Inflammatory macrophage treated with lipopolysaccharide for 4 hours (primary cell): Measurements from ENCODE around the gene MTMR10.

Experiments used
- DNase-seq: peaks from one replicate; pipeline ENCODE4 v3.0.0-alpha.2; 2020

Gene MTMR10

GRCh38 chr15:30956216-30957124 lies 35.0 kb downstream of the MTMR10 start:
- no peak for DNase-seq

GRCh38 chr15:30954674-30955073 lies 36.8 kb downstream of the MTMR10 start:
- DNase-seq: no peak

DNA sequence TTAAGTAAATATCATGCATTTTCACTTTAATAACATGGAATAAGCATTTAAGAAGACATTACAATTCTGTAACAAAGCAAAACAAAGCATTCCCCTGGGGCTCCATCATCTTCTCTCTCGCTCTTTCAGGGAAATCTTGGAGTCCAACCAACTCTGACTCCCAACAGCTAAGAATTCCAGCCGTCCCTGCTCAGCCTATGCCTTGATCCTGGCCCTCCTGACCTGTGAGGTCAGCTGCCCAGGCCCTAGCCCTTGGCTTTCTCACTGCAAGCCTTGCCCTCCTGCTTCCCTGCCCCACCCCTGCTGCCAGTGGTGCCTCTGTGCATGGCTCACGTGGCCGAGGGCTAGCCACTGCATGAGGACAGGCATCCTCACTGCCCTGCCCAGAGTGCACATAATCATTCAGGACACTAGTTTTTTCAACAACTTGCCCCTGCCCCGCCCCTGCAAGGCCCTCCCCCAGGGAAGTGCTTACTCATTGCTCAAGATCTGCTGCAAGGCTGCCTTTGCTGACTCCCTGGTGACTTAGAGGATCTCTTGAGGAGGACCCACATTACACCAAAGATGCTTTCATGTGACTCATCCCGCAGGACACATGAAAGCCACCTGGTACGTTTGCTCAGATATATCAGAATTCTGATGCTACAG lies 37.6 kb downstream of the MTMR10 start:
- DNase-seq: peak; percentile 16

GRCh38 chr15:30953183-30953582 lies 38.2 kb downstream of the MTMR10 start:
- no peak for DNase-seq

DNA sequence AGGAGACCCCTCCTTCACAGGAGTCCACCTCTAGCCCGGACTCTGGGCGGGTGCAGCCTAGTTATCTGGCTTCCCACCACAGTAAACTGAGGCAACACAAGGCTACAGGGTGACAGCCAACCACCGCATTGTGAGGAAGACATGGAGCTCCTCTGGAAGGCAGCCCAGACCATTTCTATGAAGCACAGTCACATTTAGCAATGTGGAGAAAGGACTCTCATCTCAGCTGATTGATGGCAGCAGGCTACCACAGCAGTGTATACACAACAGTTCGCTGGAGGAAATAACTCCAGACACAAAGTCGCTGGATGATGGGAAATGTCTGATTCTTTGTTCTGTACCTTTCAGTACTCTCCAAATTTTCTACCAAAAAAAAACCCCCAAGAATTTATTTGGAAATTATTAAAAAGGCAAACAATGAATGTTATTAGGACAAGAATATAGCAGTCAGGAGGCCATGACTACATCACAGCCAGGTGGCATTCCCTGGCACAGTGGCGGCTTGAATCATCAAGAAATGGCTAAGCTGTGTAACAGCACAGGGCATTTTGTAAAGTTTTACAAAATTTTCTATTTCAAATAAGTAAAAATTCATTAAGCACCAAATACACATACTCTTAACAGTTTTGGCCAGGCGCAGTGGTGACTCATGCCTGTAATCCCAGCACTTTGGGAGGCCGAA lies 47.6 kb downstream of the MTMR10 start:
- DNase-seq: no peak

GRCh38 chr15:30941520-30941919 lies 49.9 kb downstream of the MTMR10 start:
- no peak for DNase-seq

DNA sequence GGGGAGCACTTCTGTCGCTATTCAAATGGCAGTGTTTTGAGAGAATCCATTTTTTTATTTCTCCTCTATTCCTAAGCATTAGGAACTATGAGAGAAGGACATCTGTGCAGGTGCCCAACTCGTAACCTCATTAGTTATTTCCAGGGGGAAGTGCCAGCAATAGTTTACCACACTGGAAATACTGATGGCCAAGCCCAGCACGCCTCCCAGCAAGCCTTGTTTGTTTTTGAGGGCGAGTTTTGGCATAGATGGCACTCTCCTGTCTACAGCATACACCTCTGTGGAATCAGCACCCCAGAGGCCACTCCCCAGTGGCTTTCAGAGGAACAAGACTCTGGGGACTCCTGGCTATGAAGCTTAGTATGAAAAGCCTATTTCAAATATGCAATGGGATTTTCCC lies 51.1 kb downstream of the MTMR10 start:
- no peak for DNase-seq

GRCh38 chr15:30939161-30939560 lies 52.3 kb downstream of the MTMR10 start:
- DNase-seq: no peak

- DNase-seq: no peak
Measured at GRCh38 chr15:30933293-30933692, 58.1 kb downstream of the MTMR10 start.

DNA sequence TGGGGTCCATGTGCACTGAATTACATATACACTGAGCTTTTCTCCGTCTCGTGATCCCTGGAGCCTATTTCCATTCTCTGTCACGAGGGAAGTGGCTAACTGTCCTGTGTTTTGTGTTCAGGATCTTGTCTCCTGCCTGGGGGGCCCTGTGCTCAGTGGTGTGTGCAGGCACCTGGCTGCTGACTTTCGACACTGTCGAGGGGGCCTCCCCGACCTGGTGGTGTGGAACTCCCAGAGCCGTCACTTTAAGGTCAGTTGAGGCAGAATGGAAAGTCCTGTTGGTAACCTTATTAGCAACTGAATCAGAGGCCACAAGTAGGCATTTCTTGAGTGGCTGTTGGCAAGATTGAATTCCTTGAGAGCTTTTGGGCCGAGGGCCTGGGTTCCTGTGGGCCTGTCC lies 61.0 kb downstream of the MTMR10 start:
- DNase-seq: no peak

DNA sequence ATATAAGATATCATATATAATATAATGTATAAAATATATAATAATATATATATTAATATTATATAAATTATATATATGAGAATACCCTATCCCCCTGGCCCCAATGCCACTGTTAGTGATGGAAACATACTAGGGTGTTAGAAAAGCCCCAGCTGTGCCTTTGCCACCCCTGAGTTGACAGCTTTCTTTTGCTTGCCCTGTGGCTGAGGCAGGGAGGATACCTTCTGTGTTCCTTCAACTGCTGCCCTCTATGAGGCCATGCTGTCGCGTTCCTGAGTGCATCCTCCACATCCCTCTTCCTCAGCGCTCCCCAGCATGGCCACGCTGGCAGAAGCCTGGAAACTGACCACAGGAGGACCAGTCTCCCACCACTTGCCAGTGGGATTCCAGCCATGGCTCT lies 61.4 kb downstream of the MTMR10 start:
- no peak for DNase-seq

- no peak for DNase-seq
Measured at GRCh38 chr15:30929064-30929669, 62.3 kb downstream of the MTMR10 start.

- DNase-seq: no peak
Measured at GRCh38 chr15:30928076-30928475, 63.4 kb downstream of the MTMR10 start.

DNA sequence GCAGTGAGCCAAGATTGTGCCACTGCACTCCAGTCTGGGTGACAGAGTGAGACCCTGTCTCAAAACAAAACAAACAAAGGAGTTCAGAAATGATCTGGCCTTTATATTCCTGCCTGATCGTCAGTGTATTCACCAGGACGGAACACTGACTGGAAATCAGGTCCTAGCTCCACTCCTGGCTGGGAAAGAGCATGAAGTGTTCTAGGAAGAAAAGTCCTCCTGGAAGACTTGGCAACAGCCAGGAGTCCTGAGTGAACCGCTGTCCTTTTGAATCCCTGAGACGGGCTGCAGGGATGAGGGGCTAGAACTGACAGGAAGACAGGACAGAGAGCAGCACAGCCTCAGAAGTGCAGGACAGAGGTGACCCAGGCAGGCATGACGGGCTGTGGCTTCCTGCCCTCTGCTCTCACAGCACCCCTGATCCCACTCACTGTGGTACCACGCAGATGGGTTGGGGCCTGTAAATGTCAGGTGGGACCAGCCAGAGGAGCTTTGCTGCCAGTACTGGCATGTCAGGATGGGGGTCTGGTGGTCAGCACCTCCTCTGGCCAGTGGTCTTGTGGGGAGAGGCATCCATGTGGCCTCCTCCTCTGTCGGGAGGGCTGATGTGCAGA lies 64.2 kb downstream of the MTMR10 start:
- no peak for DNase-seq

- DNase-seq: no peak
Measured at GRCh38 chr15:30926161-30926560, 65.3 kb downstream of the MTMR10 start.

DNA sequence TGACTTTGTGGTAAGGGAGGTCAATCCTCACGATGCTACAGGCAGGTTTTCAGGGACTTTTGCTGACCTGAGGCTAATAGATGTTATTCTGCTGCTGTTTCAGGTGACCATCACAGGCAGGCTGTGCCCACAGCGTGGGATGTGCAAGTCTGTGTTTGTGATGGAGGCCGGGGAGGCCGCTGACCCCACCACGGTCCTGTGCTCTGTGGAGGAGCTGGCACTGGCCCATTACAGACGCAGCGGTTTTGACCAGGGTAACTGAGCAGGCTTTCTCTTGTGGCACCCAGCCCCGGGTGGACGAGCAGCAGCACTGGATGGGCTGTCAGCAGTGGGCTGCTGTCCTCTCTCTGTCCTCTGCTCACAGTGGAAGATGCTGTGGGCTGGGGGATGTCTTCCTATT lies 65.7 kb downstream of the MTMR10 start:
- DNase-seq: no peak

DNA sequence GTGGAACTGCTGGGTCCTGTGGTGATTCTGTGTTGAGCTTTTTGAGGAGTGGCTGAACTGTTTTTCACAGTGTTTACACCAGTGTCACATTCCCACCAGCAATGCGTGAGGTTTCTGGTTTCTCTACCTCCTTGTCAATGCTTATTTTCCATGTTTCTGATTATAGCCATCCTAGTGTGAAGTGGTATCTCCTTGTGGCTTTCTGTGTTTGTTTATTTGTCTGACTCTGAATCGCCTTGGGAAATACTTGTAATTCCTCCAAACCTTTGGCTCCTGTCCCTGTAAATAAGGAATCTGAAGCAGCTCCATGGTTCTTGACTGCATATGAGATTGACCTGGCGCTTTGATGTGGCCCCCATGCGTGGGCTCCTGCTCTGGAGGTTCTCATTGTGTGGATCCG lies 67.1 kb downstream of the MTMR10 start:
- no peak for DNase-seq

DNA sequence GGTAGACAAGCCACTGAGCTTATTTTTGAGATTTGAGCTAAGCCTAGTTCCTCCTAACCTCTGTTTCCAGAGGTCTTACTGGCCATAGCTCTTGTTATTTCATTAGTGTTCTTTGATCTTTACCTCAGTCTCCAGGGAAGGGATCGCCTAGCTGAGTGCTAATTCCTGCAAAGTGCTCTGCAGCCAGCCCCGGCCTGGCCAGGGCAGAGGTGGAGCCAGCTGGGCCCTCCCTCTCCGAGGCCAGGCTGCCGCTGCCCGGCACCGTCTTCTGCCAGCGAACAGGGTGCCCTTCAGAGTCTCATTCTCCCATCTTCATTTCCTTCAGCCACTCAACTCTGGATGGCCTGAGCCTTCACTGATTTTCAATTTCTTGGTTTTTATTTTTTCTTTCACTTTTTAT lies 68.0 kb downstream of the MTMR10 start:
- DNase-seq: no peak

DNA sequence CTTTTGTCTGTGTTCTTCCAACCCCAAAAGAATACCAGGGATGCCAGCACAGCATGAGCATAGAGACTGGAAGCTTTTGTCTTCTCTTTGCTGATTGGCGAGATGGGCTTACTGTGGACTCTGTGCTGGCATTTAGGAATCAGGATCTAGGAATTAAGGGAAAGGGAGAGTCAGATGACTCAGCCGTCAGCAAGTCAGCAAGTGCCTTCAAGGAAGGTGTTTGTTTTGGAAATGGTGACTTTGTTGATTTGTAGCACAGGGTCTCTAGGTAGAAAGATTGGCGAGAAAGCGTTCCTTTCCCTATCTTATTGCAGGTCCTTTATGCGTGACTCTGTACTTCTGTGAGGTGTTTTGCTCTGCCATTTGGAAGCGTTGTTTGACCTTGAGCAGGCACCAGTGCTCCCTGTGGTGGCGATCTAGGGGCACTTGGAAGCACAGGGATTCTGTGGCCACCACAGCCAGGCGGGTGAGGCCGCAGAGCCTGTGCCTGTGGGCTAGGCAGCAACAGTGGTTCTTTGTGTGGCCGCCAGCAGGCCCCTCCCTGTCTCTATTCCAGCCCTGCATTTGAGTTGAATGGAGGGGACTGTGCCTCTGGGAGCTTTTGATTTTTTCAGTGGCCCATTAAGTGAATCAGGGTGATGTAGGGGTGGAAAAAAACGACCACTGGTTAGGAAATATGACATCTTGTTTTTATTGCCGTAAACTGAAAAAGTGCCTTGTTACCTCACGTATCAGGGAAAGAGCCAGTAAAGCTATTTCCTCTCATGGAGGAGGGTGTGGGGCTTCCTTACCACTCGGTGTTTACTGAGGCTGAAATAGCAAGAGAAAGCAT lies 68.7 kb downstream of the MTMR10 start:
- DNase-seq: no peak

DNA sequence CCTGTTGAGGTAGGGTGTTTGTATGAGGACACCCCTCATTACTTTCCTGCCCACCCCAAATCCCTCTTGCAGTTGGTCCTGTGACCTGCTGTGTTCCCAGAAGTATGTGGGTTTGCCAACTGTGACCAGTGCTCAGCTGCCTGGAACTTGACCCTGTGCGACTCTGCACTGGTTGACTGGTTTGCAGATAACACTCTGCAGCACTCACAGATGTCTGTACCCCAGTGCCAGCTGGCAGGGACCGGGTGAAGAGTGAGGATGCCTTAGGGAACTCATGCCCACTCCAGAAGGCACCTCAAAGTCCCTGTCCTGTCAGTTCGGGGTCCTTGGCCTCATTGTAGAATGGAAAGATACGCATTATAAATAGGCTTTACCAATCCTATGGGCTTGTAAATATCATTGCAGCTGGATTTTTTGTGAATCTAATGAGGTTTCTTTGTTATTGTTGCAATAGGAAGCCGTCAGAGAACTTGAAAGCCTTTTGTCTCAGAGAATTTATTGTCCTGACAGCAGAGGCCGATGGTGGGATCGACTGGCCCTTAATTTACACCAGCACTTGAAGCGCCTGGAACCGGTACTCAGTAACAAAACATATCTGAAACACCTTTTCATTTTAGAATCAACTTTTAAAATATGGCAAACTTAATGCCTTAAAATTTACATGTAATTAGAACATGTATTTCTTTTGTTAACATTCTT lies 69.5 kb downstream of the MTMR10 start:
- DNase-seq: no peak

GRCh38 chr15:30921106-30921505 lies 70.3 kb downstream of the MTMR10 start:
- no peak for DNase-seq
